ENCODE data around the gene ARRB1.

GRCh38 chr11:75242722-75243600, 108.5 kb downstream of the ARRB1 start:
- TF ChIP-seq, protein P1, sequence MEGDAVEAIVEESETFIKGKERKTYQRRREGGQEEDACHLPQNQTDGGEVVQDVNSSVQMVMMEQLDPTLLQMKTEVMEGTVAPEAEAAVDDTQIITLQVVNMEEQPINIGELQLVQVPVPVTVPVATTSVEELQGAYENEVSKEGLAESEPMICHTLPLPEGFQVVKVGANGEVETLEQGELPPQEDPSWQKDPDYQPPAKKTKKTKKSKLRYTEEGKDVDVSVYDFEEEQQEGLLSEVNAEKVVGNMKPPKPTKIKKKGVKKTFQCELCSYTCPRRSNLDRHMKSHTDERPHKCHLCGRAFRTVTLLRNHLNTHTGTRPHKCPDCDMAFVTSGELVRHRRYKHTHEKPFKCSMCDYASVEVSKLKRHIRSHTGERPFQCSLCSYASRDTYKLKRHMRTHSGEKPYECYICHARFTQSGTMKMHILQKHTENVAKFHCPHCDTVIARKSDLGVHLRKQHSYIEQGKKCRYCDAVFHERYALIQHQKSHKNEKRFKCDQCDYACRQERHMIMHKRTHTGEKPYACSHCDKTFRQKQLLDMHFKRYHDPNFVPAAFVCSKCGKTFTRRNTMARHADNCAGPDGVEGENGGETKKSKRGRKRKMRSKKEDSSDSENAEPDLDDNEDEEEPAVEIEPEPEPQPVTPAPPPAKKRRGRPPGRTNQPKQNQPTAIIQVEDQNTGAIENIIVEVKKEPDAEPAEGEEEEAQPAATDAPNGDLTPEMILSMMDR (IDR thresholded peaks at IDR 0.05; ENCODE audit: low read length): no peak
- TF ChIP-seq EZH2 (IDR thresholded peaks at IDR 0.05; ENCODE audit: borderline replicate concordance, low read length): no peak

All from OCI-LY1 (cell line).